NCI-H2227 (cell line): ENCODE measurements around the gene ZNF831.

ENCODE experiments used
- DNase-seq: peaks from one replicate; lab custom pipeline; 2025; ENCODE audit not compliant: unreplicated experiment; lab: John Stamatoyannopoulos, UW

ZNF831 gene

DNA sequence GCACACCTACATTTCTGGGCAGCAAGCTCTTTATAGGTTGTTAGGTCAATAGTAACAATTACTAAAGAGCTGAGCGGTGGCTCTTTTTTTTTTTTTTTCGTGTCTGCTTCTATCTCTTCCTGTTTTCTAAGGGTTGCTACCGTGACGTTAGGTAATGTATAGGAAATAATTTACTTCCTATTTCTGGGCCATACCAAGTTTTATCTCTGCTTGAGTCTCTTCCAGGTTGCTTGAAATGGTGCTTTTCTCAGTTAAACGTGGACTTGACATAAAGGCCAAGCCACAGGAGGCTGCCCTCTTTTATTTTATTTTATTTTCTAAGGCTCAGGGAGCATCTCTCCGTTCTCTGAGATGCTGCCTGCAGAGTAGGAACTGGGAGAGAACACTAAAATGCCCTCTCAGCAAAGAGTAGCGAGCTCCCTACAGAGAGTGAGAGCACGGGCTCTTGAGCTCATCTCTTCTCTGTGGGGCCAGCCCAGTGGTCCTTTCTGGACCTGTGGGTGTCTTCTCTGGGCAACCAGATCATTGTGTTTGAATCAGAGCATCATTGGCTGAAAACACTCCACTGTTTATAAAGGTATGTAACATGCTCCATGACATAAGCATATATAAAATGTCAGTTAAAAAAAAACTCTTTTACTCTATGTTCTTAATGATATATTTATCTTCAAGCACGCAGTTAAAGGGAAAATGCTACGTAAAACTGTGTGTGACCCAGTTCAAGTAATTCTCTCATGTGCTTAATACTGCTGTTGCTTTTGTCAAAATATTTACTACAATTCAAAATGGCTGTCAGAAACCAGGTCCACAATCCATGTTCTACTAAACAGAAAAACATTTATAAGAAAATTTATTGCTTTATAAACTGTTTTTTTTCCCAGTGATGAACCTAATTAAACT lies at the start of gene ZNF831:
ZNF831 (plus strand) TSS at position 191 of the 900 bp plus-strand sequence. CDS start 27,199 bp downstream, outside the sequence.
- no peak for DNase-seq

- no peak for DNase-seq
Measured at GRCh38 chr20:59117526-59117925, 46.1 kb upstream of the ZNF831 start.

- no peak for DNase-seq
Measured at GRCh38 chr20:59118855-59119254, 44.8 kb upstream of the ZNF831 start.

- no peak for DNase-seq
Measured at GRCh38 chr20:59120491-59120890, 43.1 kb upstream of the ZNF831 start.

GRCh38 chr20:59120919-59121318 lies 42.7 kb upstream of the ZNF831 start:
- no peak for DNase-seq

GRCh38 chr20:59121714-59122565 lies 41.7 kb upstream of the ZNF831 start:
- DNase-seq: peak; percentile 14

DNA sequence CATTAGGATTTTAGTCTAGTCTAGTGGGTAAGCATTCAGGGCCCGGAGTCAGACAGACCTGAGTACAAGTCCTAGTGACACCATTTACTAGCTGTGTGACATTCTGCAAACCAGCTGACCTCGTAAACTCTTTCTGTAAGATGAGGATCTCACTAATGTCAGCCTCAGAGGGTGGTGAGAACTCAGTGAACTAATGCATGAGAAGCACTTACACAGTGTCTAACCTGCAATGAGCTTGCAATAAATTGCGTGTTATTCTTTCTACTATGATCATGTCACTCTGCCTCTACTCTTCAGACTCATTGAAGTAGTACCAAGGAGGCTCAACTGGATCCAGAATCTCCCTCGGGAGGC lies 41.1 kb upstream of the ZNF831 start:
- no peak for DNase-seq

GRCh38 chr20:59123011-59123677 lies 40.5 kb upstream of the ZNF831 start:
- no peak for DNase-seq

- no peak for DNase-seq
Measured at GRCh38 chr20:59123678-59124255, 39.9 kb upstream of the ZNF831 start.

DNA sequence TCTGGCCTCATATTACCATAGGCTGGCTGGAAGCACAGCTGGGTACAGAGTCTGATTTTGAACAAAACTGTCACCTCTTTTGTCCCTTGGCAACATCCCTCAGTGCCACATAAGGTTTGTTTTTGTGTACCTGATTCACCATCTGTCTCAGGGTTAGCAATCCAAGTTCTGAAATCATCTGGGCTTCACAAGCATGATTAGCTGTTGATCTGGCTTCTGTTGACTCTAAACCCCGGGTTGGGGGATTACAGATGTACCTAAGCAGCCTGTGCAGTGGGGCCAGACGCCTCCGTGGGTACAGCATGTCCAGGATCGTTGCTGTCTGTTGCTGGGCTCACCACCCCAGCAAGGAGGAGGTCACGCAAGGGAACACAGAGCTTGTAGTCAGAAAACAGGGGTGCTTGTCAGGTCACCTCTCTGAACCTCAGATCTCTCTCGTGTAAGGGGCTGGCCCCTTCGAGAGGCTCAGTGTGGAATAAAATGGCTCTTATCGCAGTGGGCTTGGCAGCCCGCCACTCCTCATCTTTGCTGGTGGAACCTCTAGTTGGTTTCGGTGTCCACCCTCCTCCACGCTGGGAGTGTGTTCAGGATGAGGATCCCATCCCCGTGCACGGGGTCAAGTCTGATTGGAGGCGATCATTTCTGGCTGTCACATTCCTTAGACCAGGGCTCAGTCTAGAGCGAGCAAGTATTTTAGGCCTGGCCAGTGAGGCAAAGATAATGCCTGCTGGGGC lies 39.2 kb upstream of the ZNF831 start:
- no peak for DNase-seq

GRCh38 chr20:59125332-59125731 lies 38.3 kb upstream of the ZNF831 start:
- DNase-seq: no peak

DNA sequence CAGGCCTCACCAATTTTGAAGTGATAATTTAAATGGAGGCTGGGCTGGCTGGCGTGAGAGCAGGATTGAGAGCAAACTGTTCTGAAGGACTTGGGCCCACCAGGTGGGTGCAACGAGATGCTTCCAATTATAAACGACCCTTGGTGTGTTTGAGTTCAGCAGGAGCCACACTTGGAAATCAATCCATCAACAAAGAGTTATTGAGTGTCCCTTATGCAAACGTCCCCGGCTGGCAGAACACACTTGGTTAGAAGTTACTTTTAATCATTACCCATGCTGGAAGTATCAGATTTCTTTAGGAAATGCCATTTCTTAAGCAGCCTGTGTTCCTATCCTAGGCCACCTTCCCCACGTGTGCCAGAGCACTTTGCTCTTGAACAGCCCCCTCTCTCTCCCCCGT lies 37.8 kb upstream of the ZNF831 start:
- no peak for DNase-seq

- no peak for DNase-seq
Measured at GRCh38 chr20:59127839-59128238, 35.8 kb upstream of the ZNF831 start.

GRCh38 chr20:59131551-59132285 lies 31.9 kb upstream of the ZNF831 start:
- DNase-seq: no peak

- no peak for DNase-seq
Measured at GRCh38 chr20:59134182-59134581, 29.4 kb upstream of the ZNF831 start.

DNA sequence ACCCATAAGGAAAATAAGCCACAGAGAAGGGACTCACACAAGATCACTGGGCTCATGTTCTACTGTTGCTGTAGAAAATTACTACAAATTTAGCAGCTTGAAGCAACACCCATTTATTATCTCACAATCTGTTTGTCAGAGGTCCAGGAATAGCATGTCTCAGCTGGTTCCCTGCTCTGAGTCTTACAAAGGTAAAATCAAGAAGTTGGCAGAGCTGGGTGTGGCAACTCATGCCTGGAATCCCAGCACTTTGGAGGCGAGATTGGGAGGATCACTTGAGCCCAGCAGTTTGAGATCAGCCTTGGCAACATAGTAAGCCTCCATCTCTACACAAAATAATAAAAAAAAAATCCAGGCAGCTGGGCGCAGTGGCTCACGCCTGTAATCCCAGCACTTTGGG lies 28.5 kb upstream of the ZNF831 start:
- peak; percentile 66 for DNase-seq

- no peak for DNase-seq
Measured at GRCh38 chr20:59136027-59136426, 27.6 kb upstream of the ZNF831 start.

DNA sequence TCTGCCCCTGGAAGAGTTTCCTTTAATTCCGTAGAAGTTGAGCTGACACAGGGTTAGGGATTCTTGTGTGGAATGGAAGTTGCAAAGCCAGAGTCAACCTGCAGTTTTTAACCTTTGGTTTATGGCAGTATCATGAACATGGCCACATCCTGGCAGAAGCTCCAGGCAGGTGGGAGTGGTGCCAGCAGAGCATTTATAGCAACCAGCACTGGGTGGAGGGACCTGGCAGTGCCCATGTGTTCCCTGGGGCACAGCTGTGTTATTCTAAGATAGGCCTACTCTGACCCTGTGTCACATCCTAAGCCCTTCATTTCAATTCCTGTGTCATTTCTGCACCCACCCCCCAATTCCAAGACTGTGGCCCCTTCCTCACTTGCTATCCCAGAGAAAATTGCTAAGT lies 26.1 kb upstream of the ZNF831 start:
- DNase-seq: no peak

GRCh38 chr20:59138114-59138748 lies 25.4 kb upstream of the ZNF831 start:
- DNase-seq: no peak
